Measurements from ENCODE around the gene RIMKLB. TPM values are rescaled to one million over a fixed set of nuclear protein-coding genes. Genes with fewer than 3 reads are reported as not detected.

The RIMKLB gene
- total RNA-seq, 1 experiment from 2014 or later, result 87.7 TPM

- H3K23ac ChIP-seq (ENCODE audit: insufficient read length, low read depth, low read length), result no peak overlapping the region
- peaks cover 6% of the 10 kb centered on the region for H3K79me1 ChIP-seq (ENCODE audit: insufficient read depth, low read depth, low read length, poor library complexity, severe bottlenecking)
- H3K9ac ChIP-seq (ENCODE audit: extremely low read depth, insufficient read length, low read length), result peak overlapping the region; percentile 25
- Mint-ChIP-seq H3K36me3 (ENCODE audit: insufficient read depth in 1 of 3, low read depth in 3 of 3) (peaks cover 13 to 22% (median 15%) of the 10 kb centered on the region in 3 experiments; a peak in 6 of 7 replicates), H3K9me3 (no peaks in the 10 kb centered on the region), H3K4me1 (peaks cover 35 to 41% of the 10 kb centered on the region in 2 experiments), H3K27me3 (ENCODE audit: low read depth) (no peaks in the 10 kb centered on the region), H3K4me3 (peak overlapping the region; percentile 82 to 93), H3K27ac (peak overlapping the region; percentile 41 to 86 (median 84); a peak in 5 of 7 replicates)
- no peak overlapping the region for H2BK12ac ChIP-seq (ENCODE audit: insufficient read length, low read depth, low read length)
- H3K4me1 ChIP-seq (ENCODE audit: insufficient read depth, low read length), result no peaks in the 10 kb centered on the region; the same call in 1 of the 2 replicates
- H4K91ac ChIP-seq (ENCODE audit: insufficient read length, low read depth, low read length), result no peak overlapping the region
- no peaks in the 10 kb centered on the region for H3K27me3 ChIP-seq (ENCODE audit: insufficient read depth, low read length)
- peaks cover 30% of the 10 kb centered on the region; the same call in 1 of the 2 replicates for H3K79me2 ChIP-seq (ENCODE audit: insufficient read depth, low read length)
- no peaks in the 10 kb centered on the region for H3K9me3 ChIP-seq (ENCODE audit: control insufficient read depth, low read depth, low read length)
- H3K23me2 ChIP-seq (ENCODE audit: insufficient read length, low read depth, low read length, poor library complexity, severe bottlenecking), result peaks cover 9% of the 10 kb centered on the region
- DNase-seq, result no peak
- no peak overlapping the region for H3K14ac ChIP-seq (ENCODE audit: insufficient read depth, low read length)
- no peak overlapping the region for H3T11ph ChIP-seq (ENCODE audit: low read length)
- no peak overlapping the region for H2AK5ac ChIP-seq (ENCODE audit: insufficient read length, low read length)
- no peak overlapping the region for H2BK15ac ChIP-seq (ENCODE audit: low read depth, low read length)
- TF ChIP-seq CTCF (conservative IDR thresholded peaks at IDR 0.05), result no peak
- no peak overlapping the region for H2BK120ac ChIP-seq (ENCODE audit: low read depth, low read length, poor library complexity, severe bottlenecking)
- H3K4ac ChIP-seq (ENCODE audit: low read depth, low read length), result no peak overlapping the region
- no peak overlapping the region for H2BK20ac ChIP-seq (ENCODE audit: low read depth, low read length, poor library complexity, severe bottlenecking)
- no peaks in the 10 kb centered on the region for H4K20me1 ChIP-seq (ENCODE audit: control insufficient read depth, insufficient read depth, insufficient read length)
- H3K18ac ChIP-seq (ENCODE audit: insufficient read length, low read depth, low read length), result no peak overlapping the region
- no CpG with 5 or more reads among the region's 4 CpGs for WGBS (ENCODE audit: extremely low coverage, insufficient read length, low lambda C conversion rate)
- H3K27ac ChIP-seq (ENCODE audit: insufficient read length, low read depth, low read length), result no peak overlapping the region
- H4K8ac ChIP-seq (replicated peaks; ENCODE audit: insufficient read length, low read depth, low read length), result no peak overlapping the region
- H2BK5ac ChIP-seq (ENCODE audit: insufficient read length, low read length), result no peak overlapping the region
- no peak overlapping the region for H4K5ac ChIP-seq (ENCODE audit: insufficient read length, low read depth, low read length)
- H2AFZ ChIP-seq (ENCODE audit: low read length), result no peak overlapping the region
- no peak overlapping the region for H3K56ac ChIP-seq (ENCODE audit: insufficient read length, low read depth, low read length)
- H3K4me2 ChIP-seq (ENCODE audit: insufficient read depth, insufficient read length, low read length), result peak overlapping the region; percentile 38
Measured at GRCh38 chr12:8699714-8700113, 1.9 kb downstream of the RIMKLB start.

Measured in H9 (cell line).